DND-41 (cell line): ENCODE measurements around the gene UMPS.

Source experiments
- ATAC-seq: fragments of 200-7000 bp; cut with Tn5 transposase; 3 replicates; pipeline ENCODE4 v1.9.1; 2021; ENCODE audit warnings: low read depth; ENCODE audit not compliant: insufficient read depth
- DNase-seq: peaks from one replicate; pipeline ENCODE4 v3.0.0-alpha.2; 2020
- H2AFZ ChIP-seq: 2 replicates; pipeline ENCODE4 v1.6.0; 2012; ENCODE audit warnings: low read depth, low read length
- H3K27ac ChIP-seq: 2 replicates; pipeline ENCODE4 v1.5.1; 2012; ENCODE audit warnings: low read length, inconsistent platforms
- H3K27me3 ChIP-seq: fragments of 200-600 bp; sonication (generic); 2 replicates; pipeline ENCODE4 v1.6.0; 2012; ENCODE audit warnings: low read length, mild to moderate bottlenecking, inconsistent platforms; ENCODE audit not compliant: insufficient read depth, poor library complexity
- H3K36me3 ChIP-seq: 2 replicates; pipeline ENCODE4 v1.5.1; 2012; ENCODE audit warnings: low read length, inconsistent platforms; ENCODE audit not compliant: insufficient read depth
- H3K4me1 ChIP-seq: 2 replicates; pipeline ENCODE4 v1.5.1; 2012; ENCODE audit warnings: mild to moderate bottlenecking, low read length; ENCODE audit not compliant: insufficient read depth
- H3K4me2 ChIP-seq: 2 replicates; pipeline ENCODE4 v1.6.0; 2012; ENCODE audit warnings: mild to moderate bottlenecking, moderate library complexity, low read length, inconsistent platforms; ENCODE audit not compliant: insufficient read depth
- H3K4me3 ChIP-seq, 2 experiments: fragments of 200-600 bp in 1 of 2; shearing (Covaris generic) in 1 of 2; 2 replicates each; pipeline ENCODE4 v1.5.1; 2012 to 2016; ENCODE audit warnings: inconsistent platforms in 2 of 2, low read length in 2 of 2, mild to moderate bottlenecking in 2 of 2, low read depth in 1 of 2, moderate library complexity in 1 of 2
- H3K79me2 ChIP-seq: 2 replicates; pipeline ENCODE4 v1.6.0; 2012; ENCODE audit warnings: low read length, inconsistent platforms; ENCODE audit not compliant: insufficient read depth
- H3K9ac ChIP-seq: 2 replicates; pipeline ENCODE4 v1.6.0; 2012; ENCODE audit warnings: low read depth, mild to moderate bottlenecking, inconsistent platforms, low read length, moderate library complexity
- H3K9me3 ChIP-seq: 2 replicates; pipeline ENCODE4 v1.5.1; 2012; ENCODE audit warnings: low read length, moderate library complexity, mild to moderate bottlenecking, inconsistent platforms; ENCODE audit not compliant: insufficient read depth, severe bottlenecking
- H4K20me1 ChIP-seq: 2 replicates; pipeline ENCODE4 v1.6.0; 2012; ENCODE audit warnings: low read length; ENCODE audit not compliant: insufficient read depth
- EZH2 ChIP-seq: IDR thresholded peaks from 3 replicates; pipeline ENCODE4 v1.6.1; 2012; ENCODE audit warnings: borderline replicate concordance, low read depth, mild to moderate bottlenecking, moderate library complexity, low read length, inconsistent platforms; ENCODE audit not compliant: severe bottlenecking
- TF ChIP-seq, protein P1 (sequence below): IDR thresholded peaks from 2 replicates; pipeline ENCODE4 v1.5.1; 2012; ENCODE audit warnings: borderline replicate concordance, low read length, moderate library complexity, mild to moderate bottlenecking; ENCODE audit not compliant: poor library complexity, severe bottlenecking; ENCODE audit errors: extremely low read depth

Gene UMPS

DNA sequence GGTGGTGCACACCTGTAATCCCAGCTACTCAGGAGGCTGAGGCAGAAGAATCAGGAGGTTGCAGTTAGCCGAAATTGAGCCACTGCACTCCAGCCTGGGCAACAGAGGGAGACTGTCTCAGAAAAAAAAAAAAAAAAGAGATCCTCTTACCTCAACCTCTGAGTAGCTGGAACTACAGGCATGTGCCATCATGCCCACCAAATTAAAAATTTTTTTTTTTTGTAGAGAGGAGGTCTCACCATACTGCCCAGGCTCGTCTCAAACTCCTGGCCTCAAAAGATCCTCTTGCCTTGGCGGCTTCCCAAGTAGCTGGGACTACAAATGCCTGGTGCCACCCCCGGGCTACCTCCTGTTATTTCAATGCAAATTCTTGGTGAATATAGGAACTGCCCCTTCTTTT is 1.5 kb downstream of the UMPS start:
- no peak for TF ChIP-seq EZH2
- TF ChIP-seq, protein P1, sequence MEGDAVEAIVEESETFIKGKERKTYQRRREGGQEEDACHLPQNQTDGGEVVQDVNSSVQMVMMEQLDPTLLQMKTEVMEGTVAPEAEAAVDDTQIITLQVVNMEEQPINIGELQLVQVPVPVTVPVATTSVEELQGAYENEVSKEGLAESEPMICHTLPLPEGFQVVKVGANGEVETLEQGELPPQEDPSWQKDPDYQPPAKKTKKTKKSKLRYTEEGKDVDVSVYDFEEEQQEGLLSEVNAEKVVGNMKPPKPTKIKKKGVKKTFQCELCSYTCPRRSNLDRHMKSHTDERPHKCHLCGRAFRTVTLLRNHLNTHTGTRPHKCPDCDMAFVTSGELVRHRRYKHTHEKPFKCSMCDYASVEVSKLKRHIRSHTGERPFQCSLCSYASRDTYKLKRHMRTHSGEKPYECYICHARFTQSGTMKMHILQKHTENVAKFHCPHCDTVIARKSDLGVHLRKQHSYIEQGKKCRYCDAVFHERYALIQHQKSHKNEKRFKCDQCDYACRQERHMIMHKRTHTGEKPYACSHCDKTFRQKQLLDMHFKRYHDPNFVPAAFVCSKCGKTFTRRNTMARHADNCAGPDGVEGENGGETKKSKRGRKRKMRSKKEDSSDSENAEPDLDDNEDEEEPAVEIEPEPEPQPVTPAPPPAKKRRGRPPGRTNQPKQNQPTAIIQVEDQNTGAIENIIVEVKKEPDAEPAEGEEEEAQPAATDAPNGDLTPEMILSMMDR: no peak

DNA sequence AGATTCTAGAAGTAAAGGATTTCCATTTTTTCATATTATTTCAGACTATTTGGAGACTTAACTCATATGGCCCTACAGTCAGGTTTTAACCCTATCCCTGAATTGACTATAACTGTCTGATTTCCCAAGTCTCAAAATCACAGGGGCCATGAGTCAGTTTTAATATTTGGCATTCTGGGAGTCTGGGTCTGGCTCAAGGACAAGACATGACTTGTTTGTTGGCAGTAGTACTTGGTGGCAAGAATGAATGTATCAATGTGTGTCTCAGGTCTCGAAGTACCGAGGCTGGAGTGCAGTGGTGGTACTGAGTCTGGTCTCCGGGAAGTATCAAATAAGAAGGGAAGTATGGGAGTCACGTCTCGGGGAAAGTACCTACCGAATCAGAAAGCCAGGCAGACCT is 10.8 kb downstream of the UMPS start:
- H3K4me3 ChIP-seq: no peak overlapping the region
- no peak overlapping the region for H2AFZ ChIP-seq
- TF ChIP-seq, protein P1: no peak
- TF ChIP-seq EZH2: no peak
- H4K20me1 ChIP-seq: peaks cover 16% of the 10 kb centered on the region; the same call in 1 of the 2 replicates
- H3K4me2 ChIP-seq: no peak overlapping the region
- H3K27me3 ChIP-seq: no peaks in the 10 kb centered on the region
- peaks cover 84% of the 10 kb centered on the region for H3K36me3 ChIP-seq
- no peak for ATAC-seq
- peaks cover 17% of the 10 kb centered on the region; the same call in 1 of the 2 replicates for H3K79me2 ChIP-seq
- H3K9me3 ChIP-seq: no peaks in the 10 kb centered on the region
- H3K27ac ChIP-seq: no peak overlapping the region
- H3K4me1 ChIP-seq: no peaks in the 10 kb centered on the region; the same call in 1 of the 2 replicates
- H3K9ac ChIP-seq: no peak overlapping the region
- no peak for DNase-seq

More for the DNA sequence above, 1.5 kb downstream of the UMPS start:
- H3K27ac ChIP-seq: no peak overlapping the region
- H2AFZ ChIP-seq: no peak overlapping the region
- peak overlapping the region in 1 of 2 experiments; percentile 73; a peak in 2 of 4 replicates for H3K4me3 ChIP-seq
- peaks cover 34% of the 10 kb centered on the region for H3K36me3 ChIP-seq
- peaks cover 13% of the 10 kb centered on the region; the same call in 1 of the 2 replicates for H4K20me1 ChIP-seq
- no peaks in the 10 kb centered on the region for H3K9me3 ChIP-seq
- H3K27me3 ChIP-seq: peaks cover 2% of the 10 kb centered on the region
- peaks cover 57% of the 10 kb centered on the region for H3K79me2 ChIP-seq
- DNase-seq (no peak), ATAC-seq (no peak)
- peaks cover 39% of the 10 kb centered on the region for H3K4me1 ChIP-seq
- H3K9ac ChIP-seq: peak overlapping the region; percentile 75
- peak overlapping the region; percentile 99 for H3K4me2 ChIP-seq

DNA sequence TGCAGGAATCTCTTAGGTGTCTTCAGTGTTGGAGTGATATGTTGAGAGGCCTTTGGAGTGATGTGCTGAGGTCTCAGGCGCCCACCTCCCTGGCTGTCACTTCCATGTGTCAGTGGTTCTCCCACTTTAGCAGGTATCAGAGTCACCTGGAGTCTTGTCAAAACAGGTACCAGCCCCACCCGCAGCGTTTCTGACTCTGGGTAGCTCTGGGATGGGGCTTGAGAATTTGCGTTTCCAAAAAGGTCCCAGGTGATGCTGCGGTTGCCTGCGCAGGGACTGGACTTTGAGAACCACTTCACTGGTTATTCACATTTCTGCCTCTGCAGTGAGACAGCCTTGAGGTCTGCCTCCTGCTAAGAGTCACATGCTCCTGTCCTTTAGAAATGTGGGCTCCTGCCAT is 15.5 kb downstream of the UMPS start:
- Histone ChIP-seq H3K27me3 (no peaks in the 10 kb centered on the region), H2AFZ (no peak overlapping the region), H3K9me3 (peaks cover 3% of the 10 kb centered on the region), H3K4me2 (no peak overlapping the region), H3K4me3 (no peak overlapping the region), H3K9ac (no peak overlapping the region), H3K4me1 (no peaks in the 10 kb centered on the region), H3K79me2 (no peaks in the 10 kb centered on the region), H4K20me1 (no peaks in the 10 kb centered on the region; the same call in 1 of the 2 replicates), H3K27ac (no peak overlapping the region), H3K36me3 (peaks cover 59% of the 10 kb centered on the region)
- no peak for DNase-seq
- no peak for ATAC-seq
- TF ChIP-seq EZH2: no peak
- TF ChIP-seq, protein P1: no peak
